H1 (cell line): ENCODE data around the gene ANK3. TPM values are rescaled to one million over a fixed set of nuclear protein-coding genes. Genes with fewer than 3 reads are reported as not detected.

Source experiments
- BACH1 ChIP-seq: IDR thresholded peaks from 2 replicates; pipeline ENCODE4 v1.6.1; 2012; ENCODE audit warnings: low read length, improper control_type of control experiment
- CEBPB ChIP-seq: IDR thresholded peaks from 2 replicates; pipeline ENCODE4 v1.6.1; 2012; ENCODE audit warnings: low read depth, low read length
- CHD2 ChIP-seq: IDR thresholded peaks from 2 replicates; pipeline ENCODE4 v1.6.1; 2012; ENCODE audit warnings: low read length, improper control_type of control experiment
- CTBP2 ChIP-seq: IDR thresholded peaks from 2 replicates; pipeline ENCODE4 v1.7.0; 2011; ENCODE audit warnings: borderline replicate concordance, mild to moderate bottlenecking, moderate library complexity, mixed read lengths, low read length; ENCODE audit not compliant: insufficient read depth, insufficient read length
- GTF2F1 ChIP-seq: IDR thresholded peaks from 2 replicates; pipeline ENCODE4 v1.6.1; 2012; ENCODE audit warnings: low read depth, low read length, improper control_type of control experiment, borderline replicate concordance
- PHF8 ChIP-seq: fragments of 200-600 bp; sonication (generic); conservative IDR thresholded peaks from 2 replicates; pipeline ENCODE4 v1.7.1; 2012; ENCODE audit warnings: low read depth, mild to moderate bottlenecking, inconsistent platforms, low read length, moderate library complexity
- RBBP5 ChIP-seq: IDR thresholded peaks from 2 replicates; pipeline ENCODE4 v1.7.1; 2012; ENCODE audit warnings: low read depth, mild to moderate bottlenecking, inconsistent platforms, low read length, moderate library complexity, borderline replicate concordance
- SRF ChIP-seq: IDR thresholded peaks from 2 replicates; pipeline ENCODE4 v1.6.1; 2011; ENCODE audit warnings: mild to moderate bottlenecking, low read depth, low read length, moderate library complexity
- TAF1 ChIP-seq: IDR thresholded peaks from 2 replicates; pipeline ENCODE4 v1.6.1; 2011; ENCODE audit warnings: mild to moderate bottlenecking, low read depth, low read length
- polyA plus RNA-seq, 7 experiments: library from polyadenylated mRNA; depleted of rRNA in 3 of 7; stranded (reverse) in 5 of 7; unstranded in 2 of 7; fragments of >200 nt in 5 of 7; fragments of 200-250 nt in 2 of 7; gene quantifications; 1 replicate in 5 of 7; 2 replicates in 1 of 7; 4 replicates in 1 of 7; pipeline versions ENCODE4 v1.2.1 to v1.2.3, GENCODE V29; 2011 to 2013; ENCODE audit warnings: missing spikeins in 2 of 7, mixed read lengths in 2 of 7
- total RNA-seq: library from RNA; stranded (reverse); fragmentation: NEBNext Ultra II Directional; extraction: Animal tissue kit (Norgen Biotek cat#: 25700); gene quantifications from 2 replicates; pipeline ENCODE4 v1.2.1, GENCODE V29; 2021
- TF ChIP-seq, protein P1 (sequence below): fragments of 300-600 bp; sonication (generic); IDR thresholded peaks from 2 replicates; pipeline ENCODE4 v1.7.1; 2012; ENCODE audit warnings: low read length, moderate library complexity, mild to moderate bottlenecking, inconsistent platforms; ENCODE audit not compliant: insufficient replicate concordance
- TF ChIP-seq, protein P2 (sequence below): IDR thresholded peaks from 2 replicates; pipeline ENCODE4 v1.6.1; 2012; ENCODE audit warnings: low read length, inconsistent platforms

The ANK3 gene
- total and polyA plus RNA-seq, 2 of the 8 experiments (the other 6 are each of a cell fraction or from before 2014, with no cell fraction given): 18.1 to 67.9 TPM

DNA sequence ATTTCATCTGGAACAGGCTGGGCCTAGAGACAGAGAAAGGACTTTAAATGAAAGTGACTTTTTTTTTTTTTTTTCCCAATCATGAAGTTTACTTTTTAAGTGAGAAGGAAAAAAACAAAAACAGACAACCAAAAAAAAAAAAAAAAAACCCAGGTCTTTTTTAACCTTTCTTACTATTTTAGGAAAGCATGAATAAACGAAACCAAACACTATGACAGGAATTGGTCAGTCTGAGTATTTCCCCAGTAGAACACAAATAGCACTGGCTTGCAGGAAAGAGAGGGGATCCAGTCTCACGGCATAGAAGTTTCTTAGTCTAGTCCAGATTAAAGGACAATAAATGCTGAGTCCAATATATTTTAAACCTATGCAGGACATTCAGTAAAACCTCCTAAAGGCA lies 302.8 kb downstream of the ANK3 start (continued):
- TF ChIP-seq, protein P1, sequence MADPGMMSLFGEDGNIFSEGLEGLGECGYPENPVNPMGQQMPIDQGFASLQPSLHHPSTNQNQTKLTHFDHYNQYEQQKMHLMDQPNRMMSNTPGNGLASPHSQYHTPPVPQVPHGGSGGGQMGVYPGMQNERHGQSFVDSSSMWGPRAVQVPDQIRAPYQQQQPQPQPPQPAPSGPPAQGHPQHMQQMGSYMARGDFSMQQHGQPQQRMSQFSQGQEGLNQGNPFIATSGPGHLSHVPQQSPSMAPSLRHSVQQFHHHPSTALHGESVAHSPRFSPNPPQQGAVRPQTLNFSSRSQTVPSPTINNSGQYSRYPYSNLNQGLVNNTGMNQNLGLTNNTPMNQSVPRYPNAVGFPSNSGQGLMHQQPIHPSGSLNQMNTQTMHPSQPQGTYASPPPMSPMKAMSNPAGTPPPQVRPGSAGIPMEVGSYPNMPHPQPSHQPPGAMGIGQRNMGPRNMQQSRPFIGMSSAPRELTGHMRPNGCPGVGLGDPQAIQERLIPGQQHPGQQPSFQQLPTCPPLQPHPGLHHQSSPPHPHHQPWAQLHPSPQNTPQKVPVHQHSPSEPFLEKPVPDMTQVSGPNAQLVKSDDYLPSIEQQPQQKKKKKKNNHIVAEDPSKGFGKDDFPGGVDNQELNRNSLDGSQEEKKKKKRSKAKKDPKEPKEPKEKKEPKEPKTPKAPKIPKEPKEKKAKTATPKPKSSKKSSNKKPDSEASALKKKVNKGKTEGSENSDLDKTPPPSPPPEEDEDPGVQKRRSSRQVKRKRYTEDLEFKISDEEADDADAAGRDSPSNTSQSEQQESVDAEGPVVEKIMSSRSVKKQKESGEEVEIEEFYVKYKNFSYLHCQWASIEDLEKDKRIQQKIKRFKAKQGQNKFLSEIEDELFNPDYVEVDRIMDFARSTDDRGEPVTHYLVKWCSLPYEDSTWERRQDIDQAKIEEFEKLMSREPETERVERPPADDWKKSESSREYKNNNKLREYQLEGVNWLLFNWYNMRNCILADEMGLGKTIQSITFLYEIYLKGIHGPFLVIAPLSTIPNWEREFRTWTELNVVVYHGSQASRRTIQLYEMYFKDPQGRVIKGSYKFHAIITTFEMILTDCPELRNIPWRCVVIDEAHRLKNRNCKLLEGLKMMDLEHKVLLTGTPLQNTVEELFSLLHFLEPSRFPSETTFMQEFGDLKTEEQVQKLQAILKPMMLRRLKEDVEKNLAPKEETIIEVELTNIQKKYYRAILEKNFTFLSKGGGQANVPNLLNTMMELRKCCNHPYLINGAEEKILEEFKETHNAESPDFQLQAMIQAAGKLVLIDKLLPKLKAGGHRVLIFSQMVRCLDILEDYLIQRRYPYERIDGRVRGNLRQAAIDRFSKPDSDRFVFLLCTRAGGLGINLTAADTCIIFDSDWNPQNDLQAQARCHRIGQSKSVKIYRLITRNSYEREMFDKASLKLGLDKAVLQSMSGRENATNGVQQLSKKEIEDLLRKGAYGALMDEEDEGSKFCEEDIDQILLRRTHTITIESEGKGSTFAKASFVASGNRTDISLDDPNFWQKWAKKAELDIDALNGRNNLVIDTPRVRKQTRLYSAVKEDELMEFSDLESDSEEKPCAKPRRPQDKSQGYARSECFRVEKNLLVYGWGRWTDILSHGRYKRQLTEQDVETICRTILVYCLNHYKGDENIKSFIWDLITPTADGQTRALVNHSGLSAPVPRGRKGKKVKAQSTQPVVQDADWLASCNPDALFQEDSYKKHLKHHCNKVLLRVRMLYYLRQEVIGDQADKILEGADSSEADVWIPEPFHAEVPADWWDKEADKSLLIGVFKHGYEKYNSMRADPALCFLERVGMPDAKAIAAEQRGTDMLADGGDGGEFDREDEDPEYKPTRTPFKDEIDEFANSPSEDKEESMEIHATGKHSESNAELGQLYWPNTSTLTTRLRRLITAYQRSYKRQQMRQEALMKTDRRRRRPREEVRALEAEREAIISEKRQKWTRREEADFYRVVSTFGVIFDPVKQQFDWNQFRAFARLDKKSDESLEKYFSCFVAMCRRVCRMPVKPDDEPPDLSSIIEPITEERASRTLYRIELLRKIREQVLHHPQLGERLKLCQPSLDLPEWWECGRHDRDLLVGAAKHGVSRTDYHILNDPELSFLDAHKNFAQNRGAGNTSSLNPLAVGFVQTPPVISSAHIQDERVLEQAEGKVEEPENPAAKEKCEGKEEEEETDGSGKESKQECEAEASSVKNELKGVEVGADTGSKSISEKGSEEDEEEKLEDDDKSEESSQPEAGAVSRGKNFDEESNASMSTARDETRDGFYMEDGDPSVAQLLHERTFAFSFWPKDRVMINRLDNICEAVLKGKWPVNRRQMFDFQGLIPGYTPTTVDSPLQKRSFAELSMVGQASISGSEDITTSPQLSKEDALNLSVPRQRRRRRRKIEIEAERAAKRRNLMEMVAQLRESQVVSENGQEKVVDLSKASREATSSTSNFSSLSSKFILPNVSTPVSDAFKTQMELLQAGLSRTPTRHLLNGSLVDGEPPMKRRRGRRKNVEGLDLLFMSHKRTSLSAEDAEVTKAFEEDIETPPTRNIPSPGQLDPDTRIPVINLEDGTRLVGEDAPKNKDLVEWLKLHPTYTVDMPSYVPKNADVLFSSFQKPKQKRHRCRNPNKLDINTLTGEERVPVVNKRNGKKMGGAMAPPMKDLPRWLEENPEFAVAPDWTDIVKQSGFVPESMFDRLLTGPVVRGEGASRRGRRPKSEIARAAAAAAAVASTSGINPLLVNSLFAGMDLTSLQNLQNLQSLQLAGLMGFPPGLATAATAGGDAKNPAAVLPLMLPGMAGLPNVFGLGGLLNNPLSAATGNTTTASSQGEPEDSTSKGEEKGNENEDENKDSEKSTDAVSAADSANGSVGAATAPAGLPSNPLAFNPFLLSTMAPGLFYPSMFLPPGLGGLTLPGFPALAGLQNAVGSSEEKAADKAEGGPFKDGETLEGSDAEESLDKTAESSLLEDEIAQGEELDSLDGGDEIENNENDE: no peak
- TF ChIP-seq, protein P2, sequence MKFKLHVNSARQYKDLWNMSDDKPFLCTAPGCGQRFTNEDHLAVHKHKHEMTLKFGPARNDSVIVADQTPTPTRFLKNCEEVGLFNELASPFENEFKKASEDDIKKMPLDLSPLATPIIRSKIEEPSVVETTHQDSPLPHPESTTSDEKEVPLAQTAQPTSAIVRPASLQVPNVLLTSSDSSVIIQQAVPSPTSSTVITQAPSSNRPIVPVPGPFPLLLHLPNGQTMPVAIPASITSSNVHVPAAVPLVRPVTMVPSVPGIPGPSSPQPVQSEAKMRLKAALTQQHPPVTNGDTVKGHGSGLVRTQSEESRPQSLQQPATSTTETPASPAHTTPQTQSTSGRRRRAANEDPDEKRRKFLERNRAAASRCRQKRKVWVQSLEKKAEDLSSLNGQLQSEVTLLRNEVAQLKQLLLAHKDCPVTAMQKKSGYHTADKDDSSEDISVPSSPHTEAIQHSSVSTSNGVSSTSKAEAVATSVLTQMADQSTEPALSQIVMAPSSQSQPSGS: no peak
- TF ChIP-seq GTF2F1: no peak
- TF ChIP-seq BACH1: no peak
- no peak for TF ChIP-seq CTBP2
- TF ChIP-seq CEBPB: no peak
- TF ChIP-seq RBBP5: no peak
- no peak for TF ChIP-seq TAF1
- no peak for TF ChIP-seq SRF
- no peak for TF ChIP-seq PHF8
- TF ChIP-seq CHD2: no peak
